IMR-90 (cell line): ENCODE measurements around the gene KCTD10. TPM values are rescaled to one million over a fixed set of nuclear protein-coding genes. Genes with fewer than 3 reads are reported as not detected.

ENCODE experiments used
- ATAC-seq: fragments of 200-7000 bp; cut with Tn5 transposase; 2 replicates; pipeline ENCODE4 v1.9.1; 2020; ENCODE audit warnings: low read depth, mild to moderate bottlenecking, moderate library complexity
- BruUV-seq: library from RNA; stranded (reverse); fragments of 400-500 nt; replicated peaks from 2 replicates; lab custom pipeline; 2021; lab: Mats Ljungman, UMichigan
- CTCF ChIA-PET: fragments of 300-600 bp; formaldehyde crosslinking; extraction: SDS; loops from one replicate; lab custom pipeline; 2021; ENCODE audit warnings: antibody characterized with exemption; lab: Yijun Ruan, JAX
- POLR2A ChIA-PET: fragments of 300-600 bp; sonication (Branson Sonifier 250); formaldehyde crosslinking; loops from one replicate; lab custom pipeline; 2022; ENCODE audit warnings: antibody characterized with exemption; ENCODE audit not compliant: unreplicated experiment; lab: Charles Lee
- DNase-seq: peaks from one replicate; pipeline ENCODE4 v3.0.0; 2013
- H2AFZ ChIP-seq: replicated peaks from 2 replicates; pipeline ENCODE3; 2013; ENCODE audit warnings: low read length, mild to moderate bottlenecking; ENCODE audit not compliant: poor library complexity
- H2AK5ac ChIP-seq: 2 replicates; pipeline ENCODE4 v1.6.1; 2013; ENCODE audit warnings: low read depth, low read length, inconsistent platforms
- H2AK9ac ChIP-seq: replicated peaks from 2 replicates; pipeline ENCODE3; 2013; ENCODE audit warnings: mild to moderate bottlenecking, low read depth, low read length, moderate library complexity; ENCODE audit not compliant: poor library complexity
- H2BK120ac ChIP-seq: 2 replicates; pipeline ENCODE4 v1.6.1; 2013; ENCODE audit warnings: low read depth, low read length, inconsistent platforms
- H2BK15ac ChIP-seq: 3 replicates; pipeline ENCODE4 v1.6.1; 2013; ENCODE audit warnings: low read depth, low read length, inconsistent platforms
- H2BK20ac ChIP-seq: 2 replicates; pipeline ENCODE4 v1.6.1; 2013; ENCODE audit warnings: low read depth, mild to moderate bottlenecking, inconsistent platforms, low read length, moderate library complexity
- H2BK5ac ChIP-seq: 2 replicates; pipeline ENCODE4 v1.6.1; 2013; ENCODE audit warnings: mild to moderate bottlenecking, low read depth, low read length, inconsistent platforms; ENCODE audit not compliant: poor library complexity, severe bottlenecking
- H3K14ac ChIP-seq: replicated peaks from 2 replicates; pipeline ENCODE4 v1.6.1; 2013; ENCODE audit warnings: low read depth, low read length, inconsistent platforms
- H3K18ac ChIP-seq: 2 replicates; pipeline ENCODE4 v1.6.1; 2013; ENCODE audit warnings: low read depth, low read length, control low read depth
- H3K23ac ChIP-seq: 2 replicates; pipeline ENCODE4 v1.6.1; 2013; ENCODE audit warnings: low read depth, low read length, inconsistent platforms
- H3K27ac ChIP-seq: 2 replicates; pipeline ENCODE4 v1.5.1; 2013; ENCODE audit warnings: mild to moderate bottlenecking, control low read depth, low read length; ENCODE audit not compliant: insufficient read depth
- H3K27me3 ChIP-seq: 2 replicates; pipeline ENCODE4 v1.6.1; 2013; ENCODE audit warnings: low read length; ENCODE audit not compliant: control insufficient read depth, insufficient read depth
- H3K36me3 ChIP-seq: 2 replicates; pipeline ENCODE4 v1.6.1; 2013; ENCODE audit warnings: low read length, mixed read lengths; ENCODE audit not compliant: control insufficient read depth, insufficient read depth
- H3K4ac ChIP-seq: 2 replicates; pipeline ENCODE4 v1.6.1; 2013; ENCODE audit warnings: low read depth, low read length, inconsistent platforms
- H3K4me1 ChIP-seq: 2 replicates; pipeline ENCODE4 v1.6.1; 2013; ENCODE audit warnings: low read length, mixed read lengths; ENCODE audit not compliant: control insufficient read depth, insufficient read depth
- H3K4me2 ChIP-seq: 2 replicates; pipeline ENCODE4 v1.6.1; 2013; ENCODE audit warnings: low read depth, mild to moderate bottlenecking, control low read depth, low read length, moderate library complexity
- H3K4me3 ChIP-seq: 2 replicates; pipeline ENCODE4 v1.5.1; 2013; ENCODE audit warnings: low read depth, mild to moderate bottlenecking, control low read depth, low read length, moderate library complexity; ENCODE audit not compliant: insufficient read depth
- H3K56ac ChIP-seq: 2 replicates; pipeline ENCODE4 v1.6.1; 2013; ENCODE audit warnings: low read length, inconsistent platforms; ENCODE audit not compliant: insufficient read depth; ENCODE audit errors: extremely low read depth
- H3K79me1 ChIP-seq, 2 experiments: 2 replicates each; pipeline ENCODE4 v1.6.1; 2013; ENCODE audit warnings: low read length in 2 of 2, inconsistent platforms in 1 of 2, low read depth in 1 of 2
- H3K9ac ChIP-seq: 2 replicates; pipeline ENCODE4 v1.6.1; 2013; ENCODE audit warnings: low read depth, low read length, control low read depth
- H3K9me1 ChIP-seq: 2 replicates; pipeline ENCODE4 v1.6.1; 2013; ENCODE audit warnings: low read length, inconsistent platforms; ENCODE audit not compliant: insufficient read depth
- H3K9me3 ChIP-seq: 2 replicates; pipeline ENCODE4 v1.6.1; 2013; ENCODE audit warnings: low read length; ENCODE audit not compliant: control insufficient read depth, insufficient read depth
- H4K20me1 ChIP-seq: 2 replicates; pipeline ENCODE4 v1.6.1; 2013; ENCODE audit warnings: low read length, inconsistent platforms; ENCODE audit not compliant: insufficient read depth
- H4K5ac ChIP-seq: 2 replicates; pipeline ENCODE4 v1.6.1; 2013; ENCODE audit warnings: mild to moderate bottlenecking, low read depth, low read length, control low read depth
- H4K8ac ChIP-seq, 2 experiments: 2 replicates each; pipeline ENCODE4 v1.6.1; 2013; ENCODE audit warnings: low read depth in 2 of 2, low read length in 2 of 2, control low read depth in 1 of 2, inconsistent platforms in 1 of 2
- H4K91ac ChIP-seq: 2 replicates; pipeline ENCODE4 v1.6.1; 2013; ENCODE audit warnings: low read depth, low read length, inconsistent platforms; ENCODE audit not compliant: insufficient read depth
- BHLHE40 ChIP-seq: fragments of 150-350 bp; IDR thresholded peaks from 2 replicates; pipeline ENCODE4 v1.6.1; 2016; ENCODE audit warnings: mild to moderate bottlenecking, low read depth, low read length
- CEBPB ChIP-seq: IDR thresholded peaks from 2 replicates; pipeline ENCODE4 v1.6.1; 2012; ENCODE audit warnings: low read depth, low read length, improper control_type of control experiment
- CHD1 ChIP-seq: IDR thresholded peaks from 2 replicates; pipeline ENCODE4 v1.6.1; 2012; ENCODE audit warnings: low read depth, low read length, improper control_type of control experiment
- CTCF ChIP-seq: conservative IDR thresholded peaks from 2 replicates; pipeline ENCODE4 v1.5.1; 2012; ENCODE audit warnings: mild to moderate bottlenecking, low read depth, low read length, improper control_type of control experiment
- ELK1 ChIP-seq: fragments of 150-350 bp; IDR thresholded peaks from 2 replicates; pipeline ENCODE4 v1.6.1; 2016; ENCODE audit warnings: low read depth, mild to moderate bottlenecking, low read length, moderate library complexity, borderline replicate concordance
- FOS ChIP-seq: fragments of 150-350 bp; IDR thresholded peaks from 2 replicates; pipeline ENCODE4 v1.6.1; 2016; ENCODE audit warnings: low read depth, low read length
- MAFK ChIP-seq: IDR thresholded peaks from 2 replicates; pipeline ENCODE4 v1.6.1; 2012; ENCODE audit warnings: low read depth, low read length, improper control_type of control experiment
- MAZ ChIP-seq: IDR thresholded peaks from 2 replicates; pipeline ENCODE4 v1.6.1; 2012; ENCODE audit warnings: low read depth, mild to moderate bottlenecking, low read length, improper control_type of control experiment, moderate library complexity, borderline replicate concordance
- MXI1 ChIP-seq: IDR thresholded peaks from 2 replicates; pipeline ENCODE4 v1.6.1; 2012; ENCODE audit warnings: low read depth, mild to moderate bottlenecking, low read length, moderate library complexity, borderline replicate concordance
- NFE2L2 ChIP-seq: fragments of 150-350 bp; IDR thresholded peaks from 2 replicates; pipeline ENCODE4 v1.6.1; 2016; ENCODE audit warnings: low read depth, mild to moderate bottlenecking, low read length
- POLR2A ChIP-seq: IDR thresholded peaks from 2 replicates; pipeline ENCODE4 v1.6.1; 2012; ENCODE audit warnings: mild to moderate bottlenecking, low read depth, low read length
- RAD21 ChIP-seq: IDR thresholded peaks from 2 replicates; pipeline ENCODE4 v1.6.1; 2012; ENCODE audit warnings: low read length, improper control_type of control experiment
- RCOR1 ChIP-seq: IDR thresholded peaks from 2 replicates; pipeline ENCODE4 v1.6.1; 2012; ENCODE audit warnings: mild to moderate bottlenecking, low read length, improper control_type of control experiment; ENCODE audit not compliant: insufficient replicate concordance
- RFX5 ChIP-seq: IDR thresholded peaks from 2 replicates; pipeline ENCODE4 v1.8.0; 2012; ENCODE audit warnings: low read depth, mild to moderate bottlenecking, low read length, moderate library complexity
- SMC3 ChIP-seq: fragments of 150-350 bp; IDR thresholded peaks from 2 replicates; pipeline ENCODE4 v1.6.1; 2016; ENCODE audit warnings: low read depth, mild to moderate bottlenecking, antibody characterized with exemption, low read length, moderate library complexity
- USF2 ChIP-seq: fragments of 150-350 bp; IDR thresholded peaks from 2 replicates; pipeline ENCODE4 v1.6.1; 2017; ENCODE audit warnings: mild to moderate bottlenecking, antibody characterized with exemption, low read length, low read depth
- WGBS, 2 experiments: methylation state at CpG; one replicate each; pipeline versions ENCODE4 v1.1.5 to v1.1.7; 2013; ENCODE audit warnings: missing lambda C conversion rate in 2 of 2; ENCODE audit not compliant: insufficient read length in 1 of 2; ENCODE audit errors: extremely low coverage in 2 of 2; 5-methylcytosine and 5-hydroxymethylcytosine counted together
- dilution Hi-C: fragments of 300-500 bp; cut with HindIII; formaldehyde crosslinking; loops from one replicate; pipeline ENCODE4 v1.14.3; 2018; ENCODE audit warnings: low sequenced_read_pairs; ENCODE audit not compliant: unreplicated experiment
- in situ Hi-C: fragments of 300-500 bp; cut with MboI; formaldehyde crosslinking; loops from 3 replicates; pipeline ENCODE4 v1.14.3; 2019; ENCODE audit warnings: low sequenced_read_pairs, inconsistent platforms, mixed read lengths
- intact Hi-C: fragments of 100-400 bp; cut with micrococcal nuclease; formaldehyde crosslinking; loops from 2 replicates; pipeline ENCODE4 v1.10.0; 2022
- polyA plus RNA-seq, 3 experiments: library from polyadenylated mRNA; depleted of rRNA; stranded (reverse); fragments of >200 nt; gene quantifications; 2 replicates each; pipeline ENCODE4 v1.2.3, GENCODE V29; 2012; ENCODE audit warnings: low replicate concordance in 1 of 3
- total RNA-seq: library from RNA; depleted of rRNA; stranded (reverse); fragments of >200 nt; gene quantifications from 2 replicates; pipeline ENCODE4 v1.2.3, GENCODE V29; 2012

Gene KCTD10
- total and polyA plus RNA-seq, 2 of the 4 experiments (the other 2 are of a cell fraction): 72.1 to 88.4 TPM

GRCh38 chr12:109463756-109464155 lies 13.3 kb downstream of the KCTD10 start:
- no CpG with 5 or more reads among the region's 5 CpGs for WGBS, 2 experiments
- ATAC-seq (peak; percentile 1; the same call in 1 of the 2 replicates), DNase-seq (no peak)
- Histone ChIP-seq H4K91ac (peak overlapping the region; percentile 98), H3K4me2 (peak overlapping the region; percentile 71), H3K9ac (peak overlapping the region; percentile 85), H3K14ac (peak overlapping the region; percentile 91), H2BK5ac (peak overlapping the region; percentile 98), H4K8ac (peak overlapping the region; percentile 87 to 97), H4K20me1 (peaks cover 12% of the 10 kb centered on the region; the same call in 1 of the 2 replicates), H3K79me1 (peaks cover 25 to 78% of the 10 kb centered on the region in 2 experiments; a peak in 3 of 4 replicates), H3K4ac (peak overlapping the region; percentile 99), H2BK20ac (peak overlapping the region; percentile 92), H3K36me3 (peaks cover 41% of the 10 kb centered on the region), H2AK9ac (peak overlapping the region; percentile 86), H3K18ac (peak overlapping the region; percentile 87), H3K9me3 (no peaks in the 10 kb centered on the region), H2AFZ (no peak overlapping the region), H2BK15ac (peak overlapping the region; percentile 87), H2BK120ac (peak overlapping the region; percentile 97), H3K27me3 (no peaks in the 10 kb centered on the region), H3K27ac (peak overlapping the region; percentile 92), H4K5ac (peak overlapping the region; percentile 90), H3K4me3 (peak overlapping the region; percentile 9; the same call in 1 of the 2 replicates), H3K4me1 (peaks cover 46% of the 10 kb centered on the region), H3K56ac (peak overlapping the region; percentile 99), H3K23ac (peak overlapping the region; percentile 95), H2AK5ac (peak overlapping the region; percentile 98), H3K9me1 (peaks cover 47% of the 10 kb centered on the region)
- TSS peak; percentile 91 for BruUV-seq
- dilution Hi-C loops: no loop called here
- POLR2A ChIA-PET: interaction anchor here (0.5 to 1.0 kb wide), 3 partner anchors 18 to 262 kb away, joined by 3 to 5 read pairs (median 4); no protein-coding TSS in a partner anchor
- CTCF ChIA-PET: interaction anchor here (1.4 kb wide), 1 partner anchor 31 kb away, joined by 3 read pairs; no protein-coding TSS in a partner anchor
- TF ChIP-seq BHLHE40 (no peak), USF2 (no peak), MAFK (no peak), MAZ (no peak), NFE2L2 (no peak), RFX5 (no peak), CHD1 (no peak), CEBPB (no peak), FOS (no peak), SMC3 (no peak), CTCF (no peak), ELK1 (no peak), MXI1 (no peak), RAD21 (no peak), POLR2A (no peak), RCOR1 (no peak)
- intact Hi-C loops: loop anchor here (2.0 kb wide), 1 partner anchor 13 kb away; the partner anchor contains the start of genes KCTD10 and UBE3B
- in situ Hi-C loops: no loop called here
